CD4-positive, alpha-beta T cell treated with Interleukin-15 for 4 hours (primary cell): ENCODE data around the gene PRKCE.

Source experiments
- DNase-seq: peaks from one replicate; pipeline ENCODE4 v3.0.0-alpha.2; 2020; ENCODE audit warnings: low spot score

PRKCE gene

GRCh38 chr2:45813003-45813941 lies 161.8 kb downstream of the PRKCE start:
- no peak for DNase-seq

GRCh38 chr2:45814488-45814887 lies 163.0 kb downstream of the PRKCE start:
- DNase-seq = no peak

GRCh38 chr2:45814951-45815621 lies 163.6 kb downstream of the PRKCE start:
- no peak for DNase-seq

GRCh38 chr2:45816272-45816671 lies 164.8 kb downstream of the PRKCE start:
- DNase-seq = no peak

GRCh38 chr2:45818591-45818990 lies 167.1 kb downstream of the PRKCE start:
- no peak for DNase-seq

- DNase-seq = no peak
Measured at GRCh38 chr2:45820048-45820447, 168.6 kb downstream of the PRKCE start.

GRCh38 chr2:45821558-45822271 lies 170.2 kb downstream of the PRKCE start:
- no peak for DNase-seq

- no peak for DNase-seq
Measured at GRCh38 chr2:45822272-45822630, 170.8 kb downstream of the PRKCE start.

GRCh38 chr2:45823723-45824206 lies 172.3 kb downstream of the PRKCE start:
- no peak for DNase-seq

- no peak for DNase-seq
Measured at GRCh38 chr2:45825001-45825651, 173.7 kb downstream of the PRKCE start.

GRCh38 chr2:45826460-45826859 lies 175.0 kb downstream of the PRKCE start:
- no peak for DNase-seq

GRCh38 chr2:45826884-45827635 lies 175.6 kb downstream of the PRKCE start:
- no peak for DNase-seq

- no peak for DNase-seq
Measured at GRCh38 chr2:45830322-45830721, 178.8 kb downstream of the PRKCE start.

- DNase-seq = no peak
Measured at GRCh38 chr2:45833301-45833967, 182.0 kb downstream of the PRKCE start.

GRCh38 chr2:45833968-45834344 lies 182.5 kb downstream of the PRKCE start:
- DNase-seq = no peak

- no peak for DNase-seq
Measured at GRCh38 chr2:45834372-45834771, 182.9 kb downstream of the PRKCE start.

GRCh38 chr2:45834858-45835257 lies 183.4 kb downstream of the PRKCE start:
- no peak for DNase-seq

GRCh38 chr2:45836316-45836715 lies 184.8 kb downstream of the PRKCE start:
- no peak for DNase-seq

GRCh38 chr2:45836740-45837139 lies 185.3 kb downstream of the PRKCE start:
- no peak for DNase-seq

- DNase-seq = no peak
Measured at GRCh38 chr2:45837812-45838341, 186.4 kb downstream of the PRKCE start.
